ENCODE results near the gene TMEM179.
"Not testable (repeated sequence)": the region's sequence is repeated elsewhere in the genome, so short reads cannot be mapped to it uniquely, and the experiment has no call there.

The TMEM179 gene

GRCh38 chr14:104604458-104605449, at the start of gene TMEM179:
Gene TMEM179, minus strand, starts transcription at chr14:104604772. Its CDS starts 31 bp downstream, at chr14:104604741.
- TF ChIP-seq CTCF (IDR thresholded peaks at IDR 0.05; ENCODE audit: low read depth, low read length) = no peak
- no peak within 1 kb of the TSS for H3K4me3 ChIP-seq (ENCODE audit: low read depth, low read length)

DNA sequence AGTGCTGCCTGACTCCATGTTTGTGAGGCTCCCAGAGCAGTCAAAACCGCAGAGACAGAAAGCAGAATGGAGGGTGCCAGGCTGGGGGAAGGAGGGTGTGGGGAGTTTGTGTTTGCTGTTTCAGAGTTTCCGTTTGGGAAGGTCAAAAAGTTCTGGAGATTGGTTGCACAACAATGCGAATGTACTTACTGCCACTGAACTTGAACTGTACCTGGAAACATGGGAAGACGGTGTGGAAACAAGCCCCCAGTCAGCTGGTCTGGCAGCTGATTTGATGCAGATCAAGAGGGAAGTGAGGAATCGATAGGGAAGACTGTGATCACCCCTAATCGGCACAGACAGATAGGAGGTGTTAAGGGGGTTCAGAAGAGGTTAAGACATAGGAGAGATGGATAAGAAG, 49.5 kb upstream of the TMEM179 start:
- H3K4me3 ChIP-seq (ENCODE audit: low read depth, low read length) = no peak overlapping the region
- no peak for TF ChIP-seq CTCF (IDR thresholded peaks at IDR 0.05; ENCODE audit: low read depth, low read length)

DNA sequence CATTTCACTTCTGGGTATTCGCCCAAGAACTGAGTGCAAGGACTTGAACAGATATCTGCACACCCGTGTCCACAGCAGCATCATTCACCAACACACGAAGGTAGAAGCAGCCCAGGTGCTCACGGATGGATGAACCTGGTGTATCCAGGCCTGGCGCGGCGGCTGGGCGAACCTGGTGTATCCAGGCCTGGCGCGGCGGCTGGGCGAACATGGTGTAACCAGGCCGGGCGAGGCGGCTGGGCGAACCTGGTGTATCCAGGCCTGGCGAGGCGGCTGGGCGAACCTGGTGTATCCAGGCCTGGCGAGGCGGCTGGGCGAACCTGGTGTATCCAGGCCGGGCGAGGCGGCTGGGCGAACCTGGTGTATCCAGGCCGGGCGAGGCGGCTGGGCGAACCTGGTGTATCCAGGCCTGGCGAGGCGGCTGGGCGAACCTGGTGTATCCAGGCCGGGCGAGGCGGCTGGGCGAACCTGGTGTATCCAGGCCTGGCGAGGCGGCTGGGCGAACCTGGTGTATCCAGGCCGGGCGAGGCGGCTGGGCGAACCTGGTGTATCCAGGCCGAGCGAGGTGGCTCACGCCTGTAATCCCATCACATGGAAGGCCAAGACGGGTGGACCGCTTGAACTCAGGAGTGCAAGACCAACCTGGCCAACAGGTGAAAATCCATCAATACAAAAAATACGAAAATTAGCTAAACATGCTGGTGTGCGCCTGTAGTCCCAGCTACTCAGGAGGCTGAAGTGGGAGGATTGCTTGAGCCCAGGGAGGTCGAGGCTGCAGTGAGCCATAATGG, 48.8 kb upstream of the TMEM179 start:
- H3K4me3 ChIP-seq (ENCODE audit: low read depth, low read length) = not testable (repeated sequence)

DNA sequence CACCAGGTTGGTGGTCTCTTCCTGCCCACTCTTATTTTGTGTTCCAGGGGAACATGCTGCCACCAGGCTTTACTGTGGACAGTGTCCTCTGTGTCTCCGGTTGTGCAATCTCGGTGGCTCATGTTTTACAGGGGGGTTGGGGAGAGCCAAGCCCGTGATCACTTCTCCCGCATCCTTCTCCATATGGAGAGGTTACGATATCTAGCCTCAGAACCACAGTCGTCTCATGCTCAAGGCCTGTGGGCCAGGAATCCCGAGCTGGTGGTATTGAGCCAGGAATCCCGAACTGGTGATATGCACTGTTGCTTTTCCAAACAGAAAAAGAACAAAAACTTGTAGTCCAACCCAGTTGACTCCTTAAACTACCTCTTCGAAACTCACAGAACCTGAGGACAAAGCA, 47.8 kb upstream of the TMEM179 start:
- TF ChIP-seq CTCF (IDR thresholded peaks at IDR 0.05; ENCODE audit: low read depth, low read length) = no peak
- no peak overlapping the region for H3K4me3 ChIP-seq (ENCODE audit: low read depth, low read length)

GRCh38 chr14:104651876-104652260, 47.3 kb upstream of the TMEM179 start:
- no peak for TF ChIP-seq CTCF (IDR thresholded peaks at IDR 0.05; ENCODE audit: low read depth, low read length)

GRCh38 chr14:104650981-104651875, 46.7 kb upstream of the TMEM179 start:
- no peak for TF ChIP-seq CTCF (IDR thresholded peaks at IDR 0.05; ENCODE audit: low read depth, low read length)
- H3K4me3 ChIP-seq (ENCODE audit: low read depth, low read length) = no peak overlapping the region

More at GRCh38 chr14:104651876-104652260, 47.3 kb upstream of the TMEM179 start:
- H3K4me3 ChIP-seq (ENCODE audit: low read depth, low read length) = no peak overlapping the region
